HFF-Myc (cell line): ENCODE results near the gene RNF213.

ENCODE experiments used
- DNase-seq: peaks from one replicate; pipeline ENCODE4 v3.0.0-alpha.2; 2011; ENCODE audit warnings: low read depth; ENCODE audit errors: extremely low read depth
- H3K4me3 ChIP-seq: replicated peaks from 2 replicates; pipeline ENCODE4 v1.5.1; 2011; ENCODE audit warnings: low read depth, mild to moderate bottlenecking, control low read depth, low read length
- CTCF ChIP-seq: IDR thresholded peaks from 2 replicates; pipeline ENCODE4 v1.5.1; 2012; ENCODE audit warnings: mild to moderate bottlenecking, low read depth, low read length, control low read depth; ENCODE audit errors: missing control alignments

Gene RNF213

DNA sequence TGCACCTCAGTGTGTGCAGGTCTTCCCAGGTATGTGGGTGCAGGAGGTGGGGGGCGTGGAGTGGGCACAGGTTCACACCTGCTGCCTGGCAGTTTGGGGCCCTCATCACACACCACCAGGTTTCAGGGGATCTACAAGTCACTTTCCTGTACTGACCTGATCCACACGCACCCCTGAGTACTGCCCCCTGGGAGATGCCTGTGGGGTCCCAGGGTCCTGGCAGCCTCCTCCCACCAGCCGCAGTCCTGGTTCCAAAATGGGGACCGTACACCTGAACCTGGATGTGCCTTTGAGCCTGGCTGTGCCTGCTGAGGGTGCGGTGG lies 25.9 kb downstream of the RNF213 start:
- TF ChIP-seq CTCF = no peak
- H3K4me3 ChIP-seq = no peak overlapping the region

GRCh38 chr17:80287038-80287437 lies 26.4 kb downstream of the RNF213 start:
- DNase-seq = no peak
- no peak overlapping the region for H3K4me3 ChIP-seq
- no peak for TF ChIP-seq CTCF

More for the DNA sequence above, 25.9 kb downstream of the RNF213 start:
- DNase-seq = no peak

DNA sequence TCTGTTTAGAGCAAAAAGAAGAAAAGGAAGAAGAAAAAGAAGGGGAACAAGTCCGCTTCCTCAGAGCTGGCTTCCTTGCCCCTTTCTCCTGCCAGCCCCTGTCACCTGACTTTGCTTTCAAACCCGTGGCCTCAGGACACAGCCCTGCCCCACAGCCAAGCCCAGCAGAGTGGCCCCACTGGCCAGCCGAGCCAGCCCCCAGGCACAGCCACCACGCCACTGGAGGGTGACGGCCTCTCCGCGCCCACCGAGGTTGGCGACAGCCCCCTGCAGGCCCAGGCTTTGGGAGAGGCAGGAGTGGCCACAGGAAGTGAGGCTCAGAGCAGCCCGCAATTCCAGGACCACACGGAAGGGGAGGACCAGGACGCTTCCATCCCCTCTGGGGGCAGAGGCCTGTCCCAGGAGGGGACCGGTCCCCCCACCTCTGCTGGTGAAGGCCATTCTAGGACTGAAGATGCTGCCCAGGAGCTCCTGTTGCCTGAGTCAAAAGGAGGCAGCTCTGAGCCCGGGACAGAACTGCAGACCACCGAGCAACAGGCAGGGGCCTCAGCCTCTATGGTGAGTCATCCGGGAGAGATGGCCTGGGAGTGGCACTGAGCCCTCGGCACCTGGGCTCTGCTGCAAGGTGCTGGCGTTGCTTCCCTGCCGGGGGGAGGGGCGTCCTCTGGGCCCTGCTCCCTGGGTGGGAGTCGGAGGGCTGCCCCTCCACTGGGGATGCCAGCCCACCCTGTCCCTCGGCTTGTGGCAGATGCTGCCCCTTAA lies 27.3 kb downstream of the RNF213 start:
- H3K4me3 ChIP-seq = no peak overlapping the region
- TF ChIP-seq CTCF = no peak
- no peak for DNase-seq

GRCh38 chr17:80289616-80290015 lies 29.0 kb downstream of the RNF213 start:
- no peak for DNase-seq
- H3K4me3 ChIP-seq = no peak overlapping the region
- no peak for TF ChIP-seq CTCF

GRCh38 chr17:80290156-80290555 lies 29.5 kb downstream of the RNF213 start:
- no peak overlapping the region for H3K4me3 ChIP-seq
- TF ChIP-seq CTCF = no peak
- no peak for DNase-seq

DNA sequence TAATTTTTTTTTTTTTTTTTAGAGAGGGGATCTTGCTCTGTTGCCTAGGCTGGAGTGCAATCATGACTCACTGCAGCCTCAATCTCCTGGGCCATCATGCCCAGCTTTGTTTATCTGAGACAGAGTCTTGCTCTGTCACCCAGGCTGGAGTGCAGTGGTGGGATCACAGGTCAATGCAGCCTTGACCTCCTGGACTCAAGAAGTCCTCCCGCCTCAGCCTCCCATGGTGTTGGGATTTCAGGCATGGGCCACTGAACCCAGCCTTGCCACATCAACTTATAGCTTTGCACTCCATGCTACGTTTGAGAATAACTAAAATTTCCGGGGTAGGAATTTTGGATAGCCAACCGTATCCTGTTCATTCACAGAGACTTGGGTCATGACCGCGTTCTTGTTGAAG lies 30.6 kb downstream of the RNF213 start:
- no peak overlapping the region for H3K4me3 ChIP-seq
- DNase-seq = no peak
- no peak for TF ChIP-seq CTCF

DNA sequence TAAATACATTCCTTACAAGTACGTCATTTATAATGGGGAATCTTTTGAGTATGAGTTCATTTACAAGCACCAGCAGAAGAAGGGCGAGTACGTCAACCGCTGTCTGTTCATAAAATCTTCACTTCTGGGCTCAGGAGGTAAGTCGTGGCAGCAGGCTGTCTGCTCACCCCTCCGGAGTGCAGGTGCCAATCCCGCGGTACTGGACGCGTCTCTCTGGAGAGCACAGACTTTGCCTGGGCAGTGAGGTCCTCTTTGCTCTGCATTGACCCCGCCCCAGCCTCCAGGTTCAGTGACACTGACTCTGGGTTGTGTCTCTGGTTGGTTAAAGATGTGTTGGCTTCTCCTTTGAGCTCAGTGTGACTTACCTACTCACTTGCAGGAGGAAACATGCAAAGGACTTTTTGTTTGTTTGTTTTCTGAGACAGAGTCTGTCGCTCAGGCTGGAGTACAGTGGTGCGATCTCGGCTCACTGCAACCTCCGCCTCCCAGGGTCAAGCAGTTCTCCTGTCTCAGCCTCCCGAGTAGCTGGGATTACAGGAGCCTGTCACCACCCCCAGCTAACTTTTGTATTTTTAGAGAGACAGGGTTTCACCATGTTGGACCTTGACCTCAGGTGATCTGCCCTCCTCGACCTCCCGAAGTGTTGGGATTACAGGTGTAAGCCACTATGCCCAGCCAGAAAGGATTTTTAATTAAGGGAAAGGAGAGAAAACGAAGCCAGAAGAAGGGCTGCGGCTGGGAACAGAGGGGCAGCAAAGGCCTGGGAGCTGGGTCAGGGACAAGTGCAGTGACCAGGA lies 31.2 kb downstream of the RNF213 start:
- TF ChIP-seq CTCF = no peak
- no peak for DNase-seq
- no peak overlapping the region for H3K4me3 ChIP-seq
